CD4-positive, alpha-beta T cell (primary cell): ENCODE measurements around the gene DPH7. TPM values are rescaled to one million over a fixed set of nuclear protein-coding genes. Genes with fewer than 3 reads are reported as not detected.
"Not testable (repeated sequence)": the region's sequence is repeated elsewhere in the genome, so short reads cannot be mapped to it uniquely, and the experiment has no call there.

Experiments
- ATAC-seq: fragments of 200-7000 bp; cut with Tn5 transposase; one replicate; pipeline ENCODE4 v1.10.0; 2022; ENCODE audit warnings: mild to moderate bottlenecking; ENCODE audit not compliant: poor library complexity
- CTCF ChIA-PET: fragments of 350-600 bp; sonication (Branson Sonifier 250); formaldehyde crosslinking; loops from one replicate; lab custom pipeline; 2021; ENCODE audit warnings: antibody characterized with exemption, inconsistent platforms; lab: Charles Lee
- POLR2A ChIA-PET: fragments of 350-600 bp; sonication (Branson Sonifier 250); formaldehyde crosslinking; loops from one replicate; lab custom pipeline; 2021; ENCODE audit warnings: antibody characterized with exemption, inconsistent platforms; lab: Charles Lee
- DNase-seq, 14 experiments: peaks; one replicate each; pipeline ENCODE4 v3.0.0-alpha.2; 2013 to 2020; ENCODE audit warnings: mixed read lengths in 2 of 14
- H3K27ac ChIP-seq, 2 donors: one replicate each; pipeline versions ENCODE4 v1.5.1 to v1.7.0; 2013; ENCODE audit warnings: low read length in 2 of 2, low read depth in 1 of 2, mild to moderate bottlenecking in 1 of 2
- H3K27me3 ChIP-seq, 2 experiments: 1 replicate in 1 of 2; 2 replicates in 1 of 2; pipeline versions ENCODE4 v1.6.1 to v1.7.0; 2013; ENCODE audit warnings: low read length in 2 of 2, control low read depth in 1 of 2, mild to moderate bottlenecking in 1 of 2, moderate library complexity in 1 of 2; ENCODE audit not compliant: insufficient read depth in 2 of 2, control insufficient read depth in 1 of 2
- H3K36me3 ChIP-seq: one replicate; pipeline ENCODE4 v1.6.1; 2013; ENCODE audit warnings: low read length, control low read depth; ENCODE audit not compliant: insufficient read depth
- H3K4me1 ChIP-seq: one replicate; pipeline ENCODE4 v1.6.1; 2013; ENCODE audit warnings: low read length, control low read depth; ENCODE audit not compliant: insufficient read depth
- H3K4me3 ChIP-seq: one replicate; pipeline ENCODE4 v1.5.1; 2013; ENCODE audit warnings: mild to moderate bottlenecking, low read length, moderate library complexity
- H3K9me3 ChIP-seq, 2 experiments: 1 replicate in 1 of 2; 2 replicates in 1 of 2; pipeline versions ENCODE4 v1.6.1 to v1.7.0; 2013; ENCODE audit warnings: low read length in 2 of 2, mild to moderate bottlenecking in 2 of 2, control low read depth in 1 of 2, moderate library complexity in 1 of 2; ENCODE audit not compliant: control insufficient read depth in 1 of 2, insufficient read depth in 1 of 2
- H3K27ac Mint-ChIP-seq: one replicate; pipeline ENCODE4 v1.8.0; 2020; ENCODE audit warnings: mixed read lengths
- H3K27me3 Mint-ChIP-seq: one replicate; pipeline ENCODE4 v1.8.0; 2021; ENCODE audit warnings: mixed read lengths
- H3K36me3 Mint-ChIP-seq: one replicate; pipeline ENCODE4 v1.8.0; 2021; ENCODE audit warnings: low read depth, mixed read lengths
- H3K4me1 Mint-ChIP-seq: one replicate; pipeline ENCODE4 v1.8.0; 2021; ENCODE audit warnings: low read depth, mixed read lengths
- H3K4me3 Mint-ChIP-seq: one replicate; pipeline ENCODE4 v1.8.0; 2020; ENCODE audit warnings: mild to moderate bottlenecking, mixed read lengths
- H3K9me3 Mint-ChIP-seq: one replicate; pipeline ENCODE4 v1.8.0; 2020; ENCODE audit warnings: mixed read lengths
- intact Hi-C, 2 experiments: fragments of 100-400 bp; cut with DNase I in 1 of 2; cut with micrococcal nuclease in 1 of 2; formaldehyde crosslinking; loops; one replicate each; pipeline versions ENCODE4 v1.15.1 to v1.9.0; 2023 to 2025; cut with DNase I, micrococcal nuclease
- total RNA-seq, 174 experiments: library from RNA in 2 of 174; stranded (reverse) in 2 of 174; gene quantifications; one replicate each; pipeline ENCODE4 v1.2.3 and lab custom pipeline; 2021 to 2026
- TF ChIP-seq, protein P1 (sequence below): fragments of 200-600 bp; IDR thresholded peaks from one replicate; pipeline ENCODE4 v1.8.0; 2022; ENCODE audit warnings: antibody characterized with exemption, mild to moderate bottlenecking

DPH7 gene
- total RNA-seq, 2 experiments from 2014 or later = 36.4 to 36.8 TPM

DNA sequence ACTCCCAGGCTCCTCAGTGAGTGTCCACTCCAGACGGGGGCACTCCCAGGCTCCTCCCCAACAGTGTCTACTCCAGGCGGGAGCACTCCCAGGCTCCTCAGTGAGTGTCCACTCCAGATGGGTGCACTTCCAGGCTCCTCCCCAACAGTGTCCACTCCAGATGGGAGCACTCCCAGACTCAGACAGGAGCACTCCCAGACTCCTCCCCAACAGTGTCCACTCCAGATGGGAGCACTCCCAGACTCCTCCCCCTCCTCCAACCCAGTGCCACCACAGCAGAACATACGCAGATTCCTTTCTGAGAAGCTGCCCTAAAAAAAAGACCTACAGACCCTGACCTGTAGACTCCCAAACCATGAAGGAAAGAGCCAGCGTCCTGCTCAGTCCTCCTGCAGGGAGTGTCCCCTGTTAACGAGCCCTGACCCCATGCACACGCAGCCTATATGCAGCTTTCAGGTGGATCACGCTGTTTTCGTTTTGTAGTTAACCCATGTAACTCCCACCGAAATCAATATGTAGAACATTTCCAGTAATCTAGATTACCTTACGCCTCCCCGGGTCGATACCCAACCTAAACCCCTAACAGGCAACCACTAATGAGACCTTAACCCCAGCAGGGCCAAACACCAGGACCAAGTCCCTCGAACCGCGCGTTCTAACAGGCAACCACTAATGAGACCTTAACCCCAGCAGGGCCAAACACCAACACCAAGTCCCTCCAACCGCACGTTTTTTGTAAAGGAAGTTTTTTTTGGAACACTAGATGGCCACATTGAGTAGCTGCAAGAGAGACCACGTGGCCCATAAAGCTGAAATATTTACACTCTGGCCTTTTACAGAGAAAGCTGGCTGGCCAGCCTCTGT lies 44.2 kb downstream of the DPH7 start:
- CTCF ChIA-PET = interaction anchor here (0.9 to 1.1 kb wide), 3 partner anchors 15 to 44 kb away, joined by 4 to 5 read pairs (median 5); partner anchors contain the start of genes DPH7 and MRPL41

DNA sequence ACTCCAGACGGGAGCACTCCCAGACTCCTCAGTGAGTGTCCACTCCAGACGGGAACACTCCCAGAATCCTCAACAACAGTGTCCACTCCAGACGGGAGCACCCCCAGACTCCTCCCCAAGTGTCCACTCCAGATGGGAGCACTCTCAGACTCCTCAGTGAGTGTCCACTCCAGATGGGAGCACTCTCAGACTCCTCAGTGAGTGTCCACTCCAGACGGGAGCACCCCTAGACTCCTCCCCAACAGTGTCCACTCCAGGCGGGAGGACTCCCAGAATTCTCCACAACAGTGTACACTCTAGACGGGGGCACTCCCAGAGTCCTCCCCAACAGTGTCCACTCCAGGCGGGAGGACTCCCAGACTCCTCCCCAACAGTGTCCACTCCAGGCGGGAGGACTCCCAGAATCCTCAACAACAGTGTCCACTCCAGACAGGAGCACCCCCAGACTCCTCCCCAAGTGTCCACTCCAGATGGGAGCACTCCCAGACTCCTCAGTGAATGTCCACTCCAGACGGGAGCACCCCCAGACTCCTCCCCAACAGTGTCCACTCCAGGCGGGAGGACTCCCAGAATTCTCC lies 45.7 kb downstream of the DPH7 start:
- H3K27me3 Mint-ChIP-seq, intact Hi-C loops, H3K27me3 ChIP-seq, H3K36me3 Mint-ChIP-seq, ATAC-seq, POLR2A ChIA-PET, H3K4me3 ChIP-seq, DNase-seq, H3K27ac Mint-ChIP-seq, H3K36me3 ChIP-seq, H3K4me3 Mint-ChIP-seq, H3K9me3 Mint-ChIP-seq, H3K27ac ChIP-seq, CTCF ChIA-PET: not testable (repeated sequence)
- peaks cover 25% of the 10 kb centered on the region for H3K4me1 Mint-ChIP-seq
- H3K9me3 ChIP-seq = peaks cover 0 to 12% of the 10 kb centered on the region in 2 experiments
- H3K4me1 ChIP-seq = peaks cover 25% of the 10 kb centered on the region

More for the DNA sequence above, 44.2 kb downstream of the DPH7 start:
- Mint-ChIP-seq H3K27ac (peak overlapping the region; percentile 28), H3K36me3 (no peaks in the 10 kb centered on the region), H3K27me3 (no peaks in the 10 kb centered on the region), H3K4me1 (peaks cover 25% of the 10 kb centered on the region), H3K9me3 (peaks cover 3% of the 10 kb centered on the region), H3K4me3 (no peak overlapping the region)
- no peak overlapping the region for H3K27ac ChIP-seq
- ATAC-seq = peak; percentile 68
- TF ChIP-seq, protein P1, sequence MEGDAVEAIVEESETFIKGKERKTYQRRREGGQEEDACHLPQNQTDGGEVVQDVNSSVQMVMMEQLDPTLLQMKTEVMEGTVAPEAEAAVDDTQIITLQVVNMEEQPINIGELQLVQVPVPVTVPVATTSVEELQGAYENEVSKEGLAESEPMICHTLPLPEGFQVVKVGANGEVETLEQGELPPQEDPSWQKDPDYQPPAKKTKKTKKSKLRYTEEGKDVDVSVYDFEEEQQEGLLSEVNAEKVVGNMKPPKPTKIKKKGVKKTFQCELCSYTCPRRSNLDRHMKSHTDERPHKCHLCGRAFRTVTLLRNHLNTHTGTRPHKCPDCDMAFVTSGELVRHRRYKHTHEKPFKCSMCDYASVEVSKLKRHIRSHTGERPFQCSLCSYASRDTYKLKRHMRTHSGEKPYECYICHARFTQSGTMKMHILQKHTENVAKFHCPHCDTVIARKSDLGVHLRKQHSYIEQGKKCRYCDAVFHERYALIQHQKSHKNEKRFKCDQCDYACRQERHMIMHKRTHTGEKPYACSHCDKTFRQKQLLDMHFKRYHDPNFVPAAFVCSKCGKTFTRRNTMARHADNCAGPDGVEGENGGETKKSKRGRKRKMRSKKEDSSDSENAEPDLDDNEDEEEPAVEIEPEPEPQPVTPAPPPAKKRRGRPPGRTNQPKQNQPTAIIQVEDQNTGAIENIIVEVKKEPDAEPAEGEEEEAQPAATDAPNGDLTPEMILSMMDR = peak; percentile 69
- peak in 4 of 14 experiments; percentile 14 to 62 (median 49) for DNase-seq
- no peaks in the 10 kb centered on the region for H3K27me3 ChIP-seq
- H3K4me1 ChIP-seq = peaks cover 25% of the 10 kb centered on the region
- peaks cover 0 to 12% of the 10 kb centered on the region in 2 experiments for H3K9me3 ChIP-seq
- no peak overlapping the region for H3K4me3 ChIP-seq
- intact Hi-C loops = no loop called here
- no peaks in the 10 kb centered on the region for H3K36me3 ChIP-seq
- POLR2A ChIA-PET = interaction anchor here (0.6 to 1.5 kb wide), 3 partner anchors 12 to 45 kb away, joined by 3 to 6 read pairs (median 4); partner anchors contain the start of genes DPH7 and MRPL41

DNA sequence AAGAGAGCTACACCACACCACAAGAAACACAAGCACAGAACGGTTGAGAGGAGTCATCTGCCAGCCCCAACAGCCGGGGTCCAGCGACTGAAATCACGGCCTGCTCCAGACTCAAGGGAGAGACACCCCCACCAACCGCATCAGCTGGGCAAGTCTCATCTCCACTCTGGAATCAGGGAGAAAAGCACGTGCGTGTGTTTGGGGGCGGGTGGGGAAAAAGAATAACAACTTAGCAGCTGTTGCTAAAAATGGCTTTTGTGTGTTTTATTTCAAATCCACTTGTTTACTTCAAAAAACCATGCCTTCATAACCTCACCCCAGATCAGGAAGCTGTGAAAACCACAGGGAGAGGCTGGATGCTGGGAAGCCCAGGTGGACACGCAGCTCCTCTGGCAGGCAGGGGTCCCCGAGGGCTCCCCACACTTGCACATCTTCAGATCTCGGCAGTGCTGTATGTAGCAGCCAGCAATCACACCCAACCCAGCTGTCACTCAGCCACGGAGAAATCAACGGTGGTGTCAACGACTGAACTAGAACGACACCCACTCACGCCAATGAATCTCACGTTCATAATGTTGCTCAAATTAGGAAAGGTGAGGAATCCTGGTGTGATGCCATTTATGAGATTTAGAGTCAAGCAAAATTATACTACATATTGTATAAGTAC lies 47.5 kb downstream of the DPH7 start:
- Mint-ChIP-seq H3K36me3 (no peaks in the 10 kb centered on the region), H3K27ac (no peak overlapping the region), H3K4me1 (peaks cover 10% of the 10 kb centered on the region), H3K27me3 (no peaks in the 10 kb centered on the region), H3K9me3 (no peaks in the 10 kb centered on the region), H3K4me3 (no peak overlapping the region)
- TF ChIP-seq, protein P1 = no peak
- no peaks in the 10 kb centered on the region for H3K27me3 ChIP-seq
- ATAC-seq = no peak
- no peak overlapping the region for H3K27ac ChIP-seq
- H3K36me3 ChIP-seq = no peaks in the 10 kb centered on the region
- ChIA-PET POLR2A (no interaction called here), CTCF (interaction anchor here (0.6 kb wide), 1 partner anchor 56 kb away, joined by 3 read pairs; no protein-coding TSS in a partner anchor)
- H3K4me3 ChIP-seq = no peak overlapping the region
- intact Hi-C loops = no loop called here
- H3K4me1 ChIP-seq = peaks cover 11% of the 10 kb centered on the region
- peaks cover 0 to 4% of the 10 kb centered on the region in 2 experiments for H3K9me3 ChIP-seq
- no peak for DNase-seq
